Bone marrow (tissue), 2 donors: Measurements from ENCODE around the gene CCDC192.

ENCODE experiments used
- DNase-seq, 2 donors: peaks; one replicate each; lab custom pipeline; 2025; lab: John Stamatoyannopoulos, UW

CCDC192 gene

DNA sequence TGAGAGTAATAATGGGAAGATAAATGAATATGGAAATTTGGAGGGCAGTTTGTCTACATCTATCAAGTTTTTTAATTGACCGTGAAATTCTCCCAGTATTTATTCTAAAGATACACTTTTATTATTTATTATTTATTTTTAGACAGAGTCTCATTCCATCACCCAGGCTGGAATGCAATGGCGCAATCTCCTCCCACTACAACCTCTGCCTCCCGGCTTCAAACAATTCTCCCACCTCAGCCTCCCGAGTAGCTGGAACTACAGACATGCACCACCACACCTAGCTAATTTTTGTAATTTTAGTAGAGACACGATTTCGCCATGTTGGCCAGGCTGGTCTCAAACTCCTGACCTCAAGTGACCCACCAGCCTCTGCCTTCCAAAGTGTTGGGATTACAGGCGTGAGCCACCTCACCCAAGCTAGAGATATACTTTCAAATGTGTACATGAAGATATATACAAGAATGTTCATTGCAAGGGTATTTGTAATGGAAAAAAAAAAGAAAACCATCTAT, 282.7 kb downstream of the CCDC192 start:
- no peak for DNase-seq

DNA sequence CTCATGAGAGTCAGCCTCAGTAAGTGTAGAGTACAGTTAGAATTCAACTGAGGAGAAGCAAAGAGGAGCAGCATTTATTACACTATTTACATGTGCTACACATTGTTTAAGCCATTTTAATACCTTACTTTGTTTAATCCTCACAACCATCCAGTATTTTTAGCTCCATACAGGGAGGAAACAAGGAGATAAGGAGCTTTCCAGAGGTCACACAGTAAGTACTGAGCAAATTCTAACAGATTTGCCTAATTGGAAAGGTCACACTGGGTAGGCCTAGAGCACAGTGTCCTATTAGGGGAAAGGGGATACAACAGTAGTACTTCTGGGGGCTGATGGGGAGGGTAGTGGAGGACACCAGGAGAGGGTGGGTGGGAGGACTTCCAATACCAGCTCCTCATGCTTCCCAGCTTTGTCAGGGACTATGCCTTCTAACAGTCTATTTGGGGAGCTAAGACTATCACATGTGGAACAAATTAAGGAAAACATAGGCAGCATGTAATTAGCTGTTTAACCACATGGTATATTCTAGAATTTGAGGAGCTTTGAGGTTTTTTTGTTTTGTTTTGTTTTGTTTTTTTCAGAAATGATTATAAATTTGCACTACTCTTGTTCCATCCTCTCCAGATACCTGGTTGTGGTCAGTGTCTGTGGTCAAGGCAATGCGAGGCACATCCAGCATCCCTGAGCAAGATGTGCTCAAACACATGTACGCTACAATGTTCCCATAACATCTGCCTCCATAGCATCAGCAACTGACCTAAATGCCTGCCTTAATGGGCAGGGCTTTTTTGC, 284.4 kb downstream of the CCDC192 start:
- DNase-seq, result no peak

DNA sequence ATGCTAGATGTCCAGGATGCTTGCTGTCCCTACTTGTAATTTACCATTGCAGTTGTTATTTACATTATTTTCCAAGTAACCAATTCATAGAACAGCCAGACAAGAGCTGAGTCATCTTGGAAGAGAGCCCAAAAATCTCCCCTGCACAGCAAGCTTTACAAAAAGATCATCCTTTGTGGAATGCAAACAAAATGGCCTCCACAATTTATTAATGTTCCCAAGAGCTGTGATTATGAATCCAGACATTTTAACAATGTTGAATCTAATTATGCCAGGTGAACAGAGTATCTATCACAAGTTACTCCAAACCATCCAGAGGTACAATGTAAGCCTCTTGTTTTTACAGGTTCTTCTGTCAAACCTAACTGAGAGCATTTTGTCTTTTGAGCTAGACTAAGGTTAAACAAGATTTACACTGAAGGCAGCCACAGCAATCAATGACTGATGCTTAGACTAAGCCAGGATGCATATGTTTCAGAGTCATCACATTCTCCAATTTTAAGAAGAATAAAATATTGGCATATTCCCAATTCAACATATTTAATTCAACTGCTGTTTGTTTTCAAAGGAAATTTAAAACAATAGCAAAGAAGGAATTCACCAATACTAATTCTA, 285.1 kb downstream of the CCDC192 start:
- DNase-seq, result no peak
